Sciatic nerve (tissue), 2 donors: Measurements from ENCODE around the gene STK33. TPM values are rescaled to one million over a fixed set of nuclear protein-coding genes. Genes with fewer than 3 reads are reported as not detected.
"Not testable (repeated sequence)": the region's sequence is repeated elsewhere in the genome, so short reads cannot be mapped to it uniquely, and the experiment has no call there.

Source experiments
- ATAC-seq: fragments of 200-7000 bp; cut with Tn5 transposase; one replicate; pipeline ENCODE4 v1.9.1; 2020; ENCODE audit warnings: mild to moderate bottlenecking, moderate library complexity
- DNase-seq: peaks from one replicate; pipeline ENCODE4 v3.0.0-alpha.2; 2020; ENCODE audit warnings: low spot score
- intact Hi-C: fragments of 100-400 bp; cut with DNase I; formaldehyde crosslinking; loops from one replicate; pipeline ENCODE4 v1.14.2; 2022
- total RNA-seq: library from RNA; stranded (reverse); fragmentation: NEBNext Ultra II Directional; extraction: Animal tissue kit (Norgen Biotek cat#: 25700); gene quantifications from one replicate; pipeline ENCODE4 v1.2.1, GENCODE V29; 2021
- donor health status: DM: no; HTN: no; CAD: no.
- donor health status: DM: no; HTN: no; CAD: no.

Gene STK33
- total RNA-seq, 1 donor from 2014 or later = 3.1 TPM

DNA sequence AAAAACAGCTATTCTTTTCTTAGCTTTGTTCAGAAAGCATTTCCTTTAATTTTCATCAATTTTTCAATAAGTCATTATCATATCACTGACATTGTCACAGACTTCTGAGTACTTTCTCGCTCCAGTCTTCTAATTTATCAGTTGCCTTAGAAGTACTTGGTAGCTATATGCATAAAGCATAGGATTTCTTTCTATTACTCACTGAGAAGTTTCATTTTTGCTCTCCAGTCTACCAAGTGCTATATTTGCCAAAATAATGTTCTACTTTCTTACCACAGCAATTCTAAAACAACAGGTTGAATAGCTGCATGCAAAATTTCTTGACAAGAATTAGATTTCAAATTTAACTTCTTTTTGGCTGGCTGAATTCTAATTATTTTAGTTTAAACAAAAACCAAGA lies 116.3 kb downstream of the STK33 start:
- intact Hi-C loops = loop anchor here (10.0 kb wide), 1 partner anchor 997 kb away; no protein-coding TSS in a partner anchor
- ATAC-seq (no peak), DNase-seq (no peak)

DNA sequence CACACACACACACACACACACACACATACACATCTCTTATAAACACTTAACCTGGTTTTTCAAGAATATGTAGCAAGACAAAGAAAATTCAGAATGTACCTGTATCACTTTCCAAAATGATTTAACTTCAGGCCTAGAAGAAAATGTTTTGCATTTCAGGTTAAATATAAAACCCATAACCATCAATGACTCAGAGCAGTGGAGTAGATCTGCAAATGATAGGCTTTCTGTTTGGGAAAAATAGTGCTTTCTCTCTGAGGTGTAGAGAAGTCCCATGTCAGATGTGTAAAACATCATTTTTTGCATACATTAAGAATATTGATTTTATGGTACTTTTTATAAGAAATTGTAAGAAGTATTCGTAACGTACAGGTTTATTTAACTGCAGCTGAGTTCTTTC lies 116.9 kb downstream of the STK33 start:
- intact Hi-C loops = loop anchor here (10.0 kb wide), 1 partner anchor 998 kb away; no protein-coding TSS in a partner anchor
- ATAC-seq = no peak
- DNase-seq = no peak

DNA sequence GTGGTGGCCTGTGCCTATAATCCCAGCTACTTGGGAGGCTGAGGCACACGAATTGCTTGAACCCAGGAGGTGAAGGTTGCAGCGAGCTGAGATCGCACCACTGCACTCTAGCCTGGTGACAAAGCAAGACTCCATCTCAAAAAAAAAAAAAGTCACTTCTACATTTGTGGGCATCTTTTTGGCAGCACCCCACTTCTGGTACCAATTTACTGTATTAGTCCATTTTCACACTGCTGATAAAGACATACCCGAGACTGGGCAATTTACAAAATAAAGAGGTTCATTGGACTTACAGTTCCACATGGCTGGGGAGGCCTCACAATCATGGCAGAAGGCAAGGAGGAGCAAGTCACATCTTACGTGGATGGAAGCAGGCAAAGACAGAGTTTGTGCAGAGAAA lies 126.2 kb downstream of the STK33 start:
- ATAC-seq, intact Hi-C loops, DNase-seq: not testable (repeated sequence)

DNA sequence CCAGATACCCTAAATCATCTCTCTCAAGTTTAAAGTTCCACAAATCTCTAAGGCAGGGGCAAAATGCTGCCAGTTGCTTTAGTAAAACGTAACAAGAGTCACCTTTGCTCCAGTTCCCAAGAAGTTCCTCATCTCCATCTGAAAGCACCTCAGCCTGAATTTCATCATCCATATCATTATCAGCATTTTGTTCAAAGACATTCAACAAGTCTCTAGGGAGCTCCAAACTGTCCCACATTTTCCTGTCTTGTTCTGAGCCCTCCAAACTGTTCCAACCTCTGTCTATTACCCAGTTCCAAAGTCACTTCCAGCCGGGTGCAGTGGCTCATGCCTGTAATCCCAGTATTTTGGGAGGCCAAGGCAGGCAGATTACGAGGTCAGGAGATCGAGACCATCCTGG lies 126.7 kb downstream of the STK33 start:
- intact Hi-C loops, DNase-seq, ATAC-seq: not testable (repeated sequence)

DNA sequence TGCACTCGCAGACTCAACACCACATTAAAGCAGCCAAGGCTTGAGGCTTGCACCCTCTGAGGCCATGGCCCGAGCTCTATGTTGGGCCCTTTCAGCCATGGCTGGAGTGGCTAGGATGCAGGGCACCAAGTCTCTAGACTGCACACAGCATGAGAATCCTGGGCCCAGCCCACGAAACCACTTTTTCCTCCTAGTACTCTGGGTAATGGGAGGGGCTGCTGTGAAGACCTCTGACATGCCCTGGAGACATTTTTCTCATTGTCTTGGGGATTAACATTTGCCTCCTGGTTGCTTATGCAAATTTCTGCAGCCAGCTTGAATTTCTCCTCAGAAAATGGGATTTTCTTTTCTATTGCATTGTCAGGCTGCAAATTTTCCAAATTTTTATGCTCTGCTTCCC lies 127.1 kb downstream of the STK33 start:
- ATAC-seq, intact Hi-C loops, DNase-seq: not testable (repeated sequence)

DNA sequence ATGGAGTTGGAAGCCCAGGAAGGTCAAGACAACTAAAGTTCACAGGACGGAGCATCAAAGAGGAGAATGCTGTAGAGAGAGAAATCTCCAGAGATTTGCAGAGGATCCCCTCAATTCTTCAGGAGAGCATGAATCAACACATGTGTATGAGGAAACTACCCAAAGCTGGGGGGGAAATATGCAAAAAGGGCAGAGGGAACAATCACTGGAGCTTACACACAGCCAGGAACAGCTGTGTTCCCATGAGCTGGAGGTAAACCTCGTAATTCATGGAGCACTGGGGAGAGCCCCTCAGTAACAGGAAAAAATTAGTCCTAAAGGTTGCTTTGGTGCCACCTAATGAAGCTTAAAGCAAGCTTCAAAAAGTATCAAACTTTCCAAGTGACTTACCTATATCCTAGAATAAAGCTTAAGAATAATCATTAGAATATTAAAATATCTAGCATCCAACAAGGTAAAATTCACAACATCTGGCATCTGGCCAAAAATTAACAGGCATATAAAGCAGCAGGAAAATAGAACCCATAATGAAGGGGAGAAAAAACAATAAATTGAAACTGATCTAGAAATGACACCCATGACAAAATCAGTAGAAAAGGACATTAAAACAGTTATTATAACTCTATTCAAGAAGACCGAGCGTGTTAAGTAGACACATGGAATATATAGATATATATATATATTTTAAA lies 134.2 kb downstream of the STK33 start:
- intact Hi-C loops = no loop called here
- no peak for ATAC-seq
- no peak for DNase-seq

DNA sequence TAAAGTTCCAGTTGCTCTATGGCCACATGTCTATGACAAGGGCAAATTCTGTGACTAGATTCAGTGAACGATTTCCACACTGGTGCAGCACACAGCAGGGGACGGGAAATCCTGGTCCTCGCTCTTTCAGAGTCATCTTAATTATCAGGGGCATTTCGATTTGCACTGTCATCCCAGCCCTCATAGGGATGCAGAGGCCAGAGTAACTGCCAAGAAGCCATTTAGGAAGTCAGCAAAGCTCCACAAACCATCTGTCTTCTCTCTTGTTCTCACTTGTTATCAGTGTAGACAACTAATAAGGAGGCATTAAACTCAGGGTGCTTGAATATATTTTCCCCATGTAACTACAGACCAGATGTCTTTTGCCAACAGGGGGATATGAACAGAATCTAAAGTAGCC lies 151.7 kb downstream of the STK33 start:
- ATAC-seq = no peak
- intact Hi-C loops = no loop called here
- DNase-seq = no peak

DNA sequence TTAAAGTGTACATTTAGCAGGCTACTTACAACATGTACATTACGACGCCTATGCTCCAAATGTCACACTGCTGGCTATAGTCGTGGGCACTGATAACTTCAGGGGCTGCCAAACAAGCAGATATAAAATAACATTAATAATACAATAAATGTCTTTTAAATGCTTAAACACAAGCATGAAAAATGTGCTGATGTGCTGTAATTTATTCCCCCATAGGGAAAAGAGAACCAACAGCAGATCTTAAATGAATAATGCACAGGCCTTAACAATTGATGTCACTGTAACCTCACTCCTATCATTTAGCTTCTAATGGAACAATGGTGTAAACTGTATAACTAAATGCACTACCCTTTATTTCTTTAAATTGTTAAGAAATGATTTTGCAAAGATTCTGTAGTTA lies 153.4 kb downstream of the STK33 start:
- no peak for ATAC-seq
- DNase-seq = no peak
- intact Hi-C loops = no loop called here

DNA sequence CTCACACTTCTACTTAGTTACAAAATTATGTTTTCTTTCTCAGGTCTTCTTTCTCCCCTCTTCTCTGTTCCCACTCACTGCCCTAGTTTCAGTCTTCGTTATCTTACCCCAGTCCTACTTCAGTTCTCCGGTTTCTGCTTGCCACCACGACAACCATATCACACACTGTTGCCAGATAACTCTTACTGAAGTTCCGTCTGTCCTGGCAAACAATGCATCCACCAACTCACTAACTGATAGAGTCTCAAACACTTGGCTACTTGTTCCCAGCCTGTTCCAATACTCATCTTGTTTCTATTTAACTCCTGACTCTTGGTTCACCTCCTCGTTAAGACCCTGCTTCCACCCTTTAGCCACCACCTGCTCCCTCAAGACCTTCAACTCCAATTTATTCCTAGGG lies 164.5 kb downstream of the STK33 start:
- no peak for ATAC-seq
- no peak for DNase-seq
- intact Hi-C loops = no loop called here

DNA sequence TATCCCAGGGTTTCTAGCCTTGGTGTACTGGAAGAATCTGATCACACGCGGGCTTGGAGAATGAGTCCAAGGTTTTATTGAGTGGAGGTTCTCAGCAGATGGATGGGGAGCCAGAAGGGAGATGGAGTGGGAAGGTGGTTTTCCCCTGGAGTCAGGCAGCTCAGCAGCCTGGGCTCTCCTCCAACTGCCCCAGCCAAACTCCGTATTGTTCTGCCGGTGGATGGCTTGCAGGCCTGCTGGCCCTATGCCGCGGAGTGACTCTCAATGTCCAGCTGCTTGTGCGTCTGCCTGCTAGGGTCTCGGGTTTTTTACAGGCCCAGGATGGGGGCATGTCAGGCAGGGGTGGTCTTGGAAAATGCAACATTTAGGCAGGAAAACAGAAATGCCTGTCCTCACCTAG lies 168.0 kb downstream of the STK33 start:
- ATAC-seq (no peak), DNase-seq (no peak)
- intact Hi-C loops = no loop called here

DNA sequence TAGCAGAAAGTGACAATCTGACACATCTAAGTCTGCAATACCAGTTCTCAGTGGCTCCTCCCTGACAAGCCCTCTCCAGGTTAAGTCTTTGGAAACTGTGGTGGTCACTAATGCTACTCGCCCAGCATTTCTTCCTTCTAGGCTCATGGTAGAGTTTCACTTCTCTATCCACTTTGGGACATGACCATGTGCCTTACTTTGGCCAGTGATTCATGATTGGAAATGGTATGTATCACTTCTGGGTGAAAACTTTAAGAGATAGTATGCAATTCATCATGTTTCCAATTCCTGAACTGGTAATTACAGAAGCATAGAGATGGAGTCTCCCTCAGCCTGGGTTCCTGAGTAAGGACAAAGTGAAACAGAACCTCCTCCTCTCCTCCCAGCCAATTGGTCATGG lies 178.8 kb downstream of the STK33 start:
- intact Hi-C loops = no loop called here

DNA sequence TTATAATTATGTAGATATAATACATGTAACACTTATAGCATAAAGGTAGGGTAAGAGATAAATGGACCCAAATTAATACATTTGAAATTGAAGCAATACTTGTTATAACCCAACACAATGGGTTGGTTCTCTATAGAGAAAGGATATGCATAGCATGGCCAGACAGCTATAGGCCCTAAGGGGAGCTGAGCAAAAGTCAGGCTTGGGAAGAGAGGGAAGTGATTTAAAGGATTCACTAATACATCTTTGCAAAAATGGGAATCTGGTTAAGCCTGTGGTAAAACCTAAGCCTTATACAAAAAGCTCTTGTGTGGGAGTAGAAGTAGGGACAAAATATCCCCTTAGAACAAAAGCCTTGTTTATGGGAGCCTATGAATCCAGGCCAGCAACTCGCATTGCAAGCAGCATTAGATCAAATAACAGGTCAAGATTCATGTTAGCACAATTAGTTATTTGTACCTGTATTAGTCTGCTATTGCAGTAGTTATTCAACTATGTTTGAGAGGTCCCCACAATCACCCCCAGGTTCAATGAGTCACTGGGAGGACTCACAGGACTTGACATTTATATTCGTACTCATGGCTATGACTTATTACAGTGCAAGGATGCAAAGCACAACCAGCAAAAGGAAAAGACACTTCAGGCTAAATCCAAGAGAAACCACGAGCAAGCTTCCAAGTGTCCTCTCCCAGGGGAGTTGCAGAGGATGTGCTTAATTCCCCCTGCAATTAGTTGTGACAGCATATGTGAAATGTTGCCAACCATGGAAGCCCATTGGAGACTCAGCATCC lies 185.7 kb downstream of the STK33 start:
- no peak for DNase-seq
- intact Hi-C loops = no loop called here

More for the DNA sequence above, 178.8 kb downstream of the STK33 start:
- DNase-seq (no peak), ATAC-seq (no peak)

DNA sequence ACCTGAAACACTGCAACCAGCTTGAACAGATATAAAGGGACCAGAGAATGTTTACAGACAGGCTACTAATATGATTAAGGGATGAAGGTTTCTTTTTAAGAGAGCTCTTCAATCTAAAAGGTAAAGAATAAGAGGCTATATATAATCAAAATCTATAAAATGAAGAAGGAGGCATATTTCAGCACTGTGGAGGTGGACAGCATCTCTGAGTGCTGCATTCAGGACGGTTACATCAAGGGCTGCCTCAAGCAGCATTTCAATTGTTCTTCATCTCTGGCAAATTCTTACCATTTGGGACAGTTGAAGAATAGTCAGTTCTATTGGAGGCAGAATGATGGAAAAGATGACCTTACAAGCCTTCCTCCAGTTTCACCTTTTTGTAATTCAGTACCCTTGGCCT lies 190.7 kb downstream of the STK33 start:
- ATAC-seq = no peak
- intact Hi-C loops = no loop called here
- no peak for DNase-seq

More for the DNA sequence above, 185.7 kb downstream of the STK33 start:
- ATAC-seq = no peak

DNA sequence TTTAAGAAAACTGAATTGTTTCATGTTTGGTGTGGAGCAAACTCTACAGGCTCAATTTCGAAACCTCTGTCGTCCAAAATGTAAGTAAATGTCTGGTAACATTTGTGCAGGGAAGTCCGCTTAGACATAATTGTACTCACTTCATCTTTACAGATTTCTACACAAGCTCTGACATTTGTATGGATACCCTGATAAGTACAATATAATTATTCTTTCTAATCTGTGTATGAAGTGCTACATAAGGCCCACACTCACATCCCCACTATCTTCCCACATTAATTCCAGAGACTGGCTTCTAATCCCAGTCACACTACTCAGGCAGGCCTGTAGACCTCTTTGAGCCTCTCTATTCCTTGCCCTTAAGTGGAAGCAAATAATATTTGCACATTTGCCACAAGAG lies 201.1 kb downstream of the STK33 start:
- ATAC-seq (no peak), DNase-seq (no peak)
- intact Hi-C loops = no loop called here

DNA sequence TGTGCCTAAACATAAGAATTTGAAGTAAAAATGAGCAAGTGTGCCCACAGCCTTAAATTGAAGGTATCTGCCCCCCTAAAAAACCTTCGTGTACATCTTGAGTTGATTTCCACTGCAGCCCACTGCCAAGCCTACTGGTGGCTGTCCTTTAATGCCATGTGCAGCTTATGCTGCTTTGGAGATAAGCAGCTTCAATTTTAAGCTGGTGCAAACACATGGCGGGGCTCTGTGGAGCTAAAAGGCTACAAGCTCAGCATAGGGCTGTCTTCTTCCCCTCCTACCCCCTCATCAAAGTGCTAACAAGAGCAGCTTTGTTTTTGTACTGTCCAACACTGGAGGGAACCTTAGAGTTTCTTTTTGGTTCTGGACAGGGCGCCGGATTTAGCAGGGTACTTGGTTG lies 201.9 kb downstream of the STK33 start:
- no peak for DNase-seq
- no peak for ATAC-seq
- intact Hi-C loops = no loop called here

DNA sequence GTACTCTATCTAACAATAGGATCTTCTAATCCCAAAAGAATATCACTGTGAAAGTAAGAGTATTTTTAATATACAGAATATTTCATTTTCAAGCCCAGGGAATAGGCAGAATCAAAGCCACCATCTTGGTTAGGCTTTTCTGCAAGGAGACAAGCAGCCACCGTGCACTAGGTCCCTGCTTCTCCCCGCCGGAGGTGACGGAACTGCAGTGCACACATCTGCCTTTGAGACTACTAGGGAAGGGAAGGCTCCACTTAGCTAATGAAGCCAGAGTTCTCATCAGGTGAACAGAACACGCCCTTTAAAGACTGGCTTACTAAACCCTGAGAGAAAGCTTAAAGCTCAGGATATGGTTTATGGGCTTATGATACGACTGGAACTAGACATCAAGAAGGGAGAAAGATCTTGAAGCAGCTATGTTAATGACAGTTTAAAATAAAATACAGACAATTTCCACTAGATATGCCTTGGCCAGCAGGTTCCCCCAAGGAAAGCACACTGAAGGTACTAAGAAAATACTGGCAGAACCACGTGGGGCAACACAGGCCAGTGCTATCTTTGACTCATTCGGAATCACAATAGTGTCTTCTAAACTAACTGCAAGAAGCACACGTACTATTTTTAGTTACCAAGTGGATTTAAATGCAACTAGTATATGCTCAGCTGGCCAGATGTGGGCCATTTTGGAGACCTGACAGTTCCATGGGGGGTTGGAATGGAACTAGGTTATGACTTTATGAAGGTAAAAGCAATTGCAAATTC lies 203.0 kb downstream of the STK33 start:
- intact Hi-C loops = no loop called here
- DNase-seq = no peak
- ATAC-seq = no peak

DNA sequence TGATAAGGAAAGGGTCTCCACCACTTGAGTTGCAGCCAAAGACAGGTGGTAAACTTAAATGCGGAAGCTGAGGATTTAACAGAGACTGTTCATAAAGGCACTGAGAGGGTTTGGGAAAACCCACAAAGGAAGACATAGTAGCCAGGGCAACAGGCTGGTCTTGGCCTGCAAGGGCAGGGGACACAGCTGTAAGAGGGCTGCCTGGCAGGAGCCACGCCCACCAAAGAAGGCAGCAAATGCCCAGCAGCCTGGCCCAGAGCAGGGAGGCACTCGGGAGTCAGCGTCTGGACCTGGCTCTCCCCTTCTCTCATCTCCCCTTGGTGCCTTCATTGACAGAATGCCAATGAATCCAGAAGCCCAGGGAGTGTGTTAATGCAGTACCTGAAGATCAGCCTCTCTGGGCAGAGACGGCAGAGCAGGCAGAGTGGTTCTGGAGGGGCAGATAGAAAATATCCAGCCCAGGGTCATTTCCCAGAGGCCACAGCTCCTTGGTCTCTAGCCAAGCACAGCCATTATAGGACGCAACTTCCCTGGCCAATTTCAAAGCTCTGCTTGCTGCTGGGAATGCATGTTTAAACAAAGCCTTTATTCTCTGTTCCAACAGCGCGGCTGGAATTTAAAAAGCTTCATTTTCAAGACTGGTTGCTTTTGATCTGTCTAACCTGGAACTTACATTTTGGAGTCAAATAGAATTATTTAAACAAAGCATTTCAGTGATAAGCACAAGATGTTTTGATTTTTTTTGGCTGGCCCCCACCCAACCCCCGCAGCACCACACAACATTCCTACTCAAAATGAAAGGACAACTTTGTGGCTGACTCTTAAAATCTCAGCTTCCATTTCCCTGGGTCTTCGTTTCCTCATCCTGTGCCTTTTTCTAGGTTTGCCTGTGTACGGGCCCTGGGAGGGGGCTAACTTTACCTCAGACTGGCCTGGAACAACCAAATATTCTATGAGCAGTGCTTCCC lies 204.7 kb downstream of the STK33 start:
- no peak for DNase-seq
- intact Hi-C loops = no loop called here
- peak; percentile 67 for ATAC-seq

DNA sequence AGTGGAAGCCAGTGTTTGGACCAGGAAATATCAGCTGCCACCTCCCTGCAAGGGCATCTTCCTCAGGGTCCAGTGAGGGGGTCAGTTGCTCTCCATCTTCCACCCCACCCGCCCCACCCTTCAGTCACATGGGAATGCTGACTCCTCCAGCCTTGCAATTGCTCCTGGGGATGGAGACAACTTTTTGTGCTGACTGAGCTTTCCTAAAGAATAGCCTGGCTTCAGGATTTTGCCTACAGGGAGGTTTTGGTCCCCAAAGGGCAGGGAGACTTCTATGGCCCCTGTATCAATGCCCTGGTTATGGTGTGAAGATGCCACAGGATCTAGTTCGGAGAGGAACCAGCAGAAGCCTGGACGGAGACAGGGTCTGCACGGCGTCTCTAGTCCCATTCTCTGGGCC lies 206.3 kb downstream of the STK33 start:
- ATAC-seq (no peak), DNase-seq (no peak)
- intact Hi-C loops = no loop called here

DNA sequence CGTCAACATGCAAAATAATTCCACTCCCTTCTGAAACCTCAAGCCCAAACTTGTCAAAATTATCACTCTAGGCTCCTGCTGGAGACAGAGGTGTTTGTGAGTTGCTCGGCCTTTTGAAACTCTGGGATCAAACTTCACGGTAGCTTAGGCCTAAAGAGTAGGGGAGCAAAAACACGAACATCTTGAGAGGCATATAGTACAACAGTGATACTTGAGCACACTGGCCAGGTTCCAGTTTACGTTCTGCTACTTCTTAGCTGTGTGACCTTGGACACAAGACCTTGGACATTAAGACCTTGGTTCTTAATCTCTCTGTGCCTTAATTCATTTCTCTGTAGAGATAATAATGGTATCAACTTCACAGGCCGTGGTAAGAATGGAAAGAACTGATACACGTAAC lies 206.9 kb downstream of the STK33 start:
- no peak for DNase-seq
- intact Hi-C loops = no loop called here
- ATAC-seq = no peak
